HG03342 (cell line): Measurements from ENCODE around the gene TCFL5.

ENCODE experiments used
- ATAC-seq: cut with Tn5 transposase; IDR thresholded peaks from one replicate; pipeline ENCODE4 v1.9.1; 2021; ENCODE audit warnings: mild to moderate bottlenecking, moderate library complexity; ENCODE audit not compliant: unreplicated experiment

Gene TCFL5

DNA sequence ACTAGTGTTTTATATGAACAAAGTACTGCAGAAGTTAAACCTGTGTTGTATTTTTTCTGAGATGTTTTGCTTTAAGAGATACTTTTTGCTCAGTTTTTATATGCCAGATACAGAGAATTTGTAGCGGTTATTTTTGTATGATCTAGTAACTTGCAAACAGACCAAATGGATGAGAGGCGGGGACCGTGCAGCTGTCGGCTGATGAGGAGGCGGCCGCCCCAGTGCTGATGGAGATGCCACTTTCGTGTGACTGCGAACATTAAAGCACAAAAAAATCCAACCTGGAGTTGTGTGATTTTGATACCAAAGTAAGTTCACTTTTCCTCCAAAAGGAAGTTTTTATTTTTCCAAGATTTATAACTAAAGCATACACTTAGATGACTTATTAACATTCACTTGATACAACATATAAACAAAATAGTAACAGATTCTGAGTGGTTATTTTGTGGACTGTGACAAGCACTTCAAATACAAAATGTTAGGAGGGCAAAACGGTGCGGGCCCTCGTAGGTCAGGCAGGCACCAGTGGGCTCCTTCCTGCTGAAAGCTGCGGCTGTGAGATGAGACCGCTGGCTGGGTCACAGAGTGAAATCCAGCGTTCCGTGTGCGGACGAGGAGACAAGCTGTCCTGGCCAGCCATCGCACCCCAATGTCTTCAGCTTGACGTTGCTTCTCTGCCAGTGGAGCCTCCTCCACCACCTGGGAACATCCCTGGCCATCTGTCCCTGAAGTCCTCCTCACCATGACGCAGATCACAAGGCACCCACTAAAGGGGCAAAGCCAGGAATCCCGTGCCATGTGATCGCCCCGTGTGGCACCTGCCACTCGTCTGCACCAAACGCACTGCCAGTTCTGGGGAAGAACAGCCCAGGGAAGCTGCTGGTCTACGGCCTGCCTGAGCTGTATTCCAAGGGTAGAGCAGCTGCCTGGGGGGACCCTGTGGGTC lies 61.0 kb downstream of the TCFL5 start:
- ATAC-seq: no peak

- ATAC-seq: no peak
Measured at GRCh38 chr20:62799873-62800272, 61.7 kb downstream of the TCFL5 start.

- no peak for ATAC-seq
Measured at GRCh38 chr20:62799459-62799858, 62.2 kb downstream of the TCFL5 start.

DNA sequence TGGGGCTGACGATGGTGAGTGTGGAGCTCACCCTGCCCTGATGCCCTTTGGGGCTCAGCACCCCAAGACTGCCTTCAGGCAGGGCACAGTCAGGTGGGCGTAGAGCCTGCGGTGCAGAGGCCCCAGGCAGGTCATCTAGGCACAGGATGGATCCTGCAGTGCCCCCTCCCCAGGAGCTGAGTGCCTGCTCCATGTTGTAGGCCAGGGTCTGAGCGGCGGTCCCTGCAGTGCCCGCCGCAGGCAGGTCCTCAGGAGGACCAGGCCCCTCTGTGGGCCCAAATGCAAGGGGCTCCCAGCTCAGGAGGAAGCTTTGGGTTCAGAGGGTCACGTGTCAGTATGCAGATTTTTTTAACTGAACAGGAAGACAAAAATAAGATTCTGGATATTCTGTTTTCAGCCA lies 62.6 kb downstream of the TCFL5 start:
- no peak for ATAC-seq

GRCh38 chr20:62797671-62798532 lies 63.7 kb downstream of the TCFL5 start:
- no peak for ATAC-seq

GRCh38 chr20:62796699-62797491 lies 64.7 kb downstream of the TCFL5 start:
- no peak for ATAC-seq

DNA sequence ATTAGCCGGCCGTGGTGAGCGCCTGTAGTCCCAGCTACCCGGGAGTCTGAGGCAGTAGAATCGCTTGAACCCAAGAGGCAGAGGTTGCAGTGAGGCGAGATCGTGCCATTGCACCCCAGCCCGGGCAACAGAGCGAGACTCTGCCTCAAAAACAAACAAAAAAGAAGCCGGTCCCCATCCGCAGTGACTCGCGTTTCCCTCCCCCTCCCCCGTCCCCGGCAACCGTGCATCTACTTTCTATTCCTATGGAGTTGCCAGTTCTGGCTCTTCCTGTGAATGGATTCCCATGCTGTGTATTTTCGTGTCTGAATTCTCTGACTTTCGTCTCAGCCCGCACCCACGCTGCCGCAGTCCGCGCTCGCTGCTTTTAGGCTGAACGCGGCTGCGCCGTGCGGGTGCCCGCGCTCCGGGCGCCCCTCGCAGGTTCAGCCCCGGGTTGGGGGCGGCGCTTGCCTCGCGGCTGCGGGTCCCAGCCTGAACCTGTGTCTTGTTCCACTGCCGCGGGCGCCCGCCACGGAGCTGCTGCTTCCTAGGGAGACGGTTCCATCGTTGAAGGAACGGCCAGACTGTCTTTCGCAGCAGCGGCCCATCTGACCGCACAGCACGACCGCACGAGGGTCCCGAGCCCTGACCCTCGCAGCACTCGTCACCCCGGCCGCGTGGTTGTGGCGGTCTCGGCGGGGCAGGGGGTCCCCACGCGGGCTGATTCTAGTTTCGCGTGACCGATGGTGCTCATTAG lies 66.4 kb downstream of the TCFL5 start:
- no peak for ATAC-seq

- peak; percentile 62 for ATAC-seq
Measured at GRCh38 chr20:62794007-62794724, 67.5 kb downstream of the TCFL5 start.

DNA sequence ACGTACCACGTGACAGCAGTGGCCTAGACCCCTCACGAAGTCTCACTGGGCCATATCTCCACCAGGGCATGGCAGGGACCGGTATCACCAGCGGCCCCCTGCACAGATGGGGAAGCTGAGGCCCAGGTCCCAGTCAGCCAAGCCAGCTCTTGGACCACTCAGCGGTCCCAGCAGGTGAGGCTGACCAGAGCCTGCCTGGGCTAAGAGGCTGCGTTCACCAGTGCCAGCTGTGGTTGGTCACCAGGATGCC lies 67.9 kb downstream of the TCFL5 start:
- ATAC-seq: no peak

DNA sequence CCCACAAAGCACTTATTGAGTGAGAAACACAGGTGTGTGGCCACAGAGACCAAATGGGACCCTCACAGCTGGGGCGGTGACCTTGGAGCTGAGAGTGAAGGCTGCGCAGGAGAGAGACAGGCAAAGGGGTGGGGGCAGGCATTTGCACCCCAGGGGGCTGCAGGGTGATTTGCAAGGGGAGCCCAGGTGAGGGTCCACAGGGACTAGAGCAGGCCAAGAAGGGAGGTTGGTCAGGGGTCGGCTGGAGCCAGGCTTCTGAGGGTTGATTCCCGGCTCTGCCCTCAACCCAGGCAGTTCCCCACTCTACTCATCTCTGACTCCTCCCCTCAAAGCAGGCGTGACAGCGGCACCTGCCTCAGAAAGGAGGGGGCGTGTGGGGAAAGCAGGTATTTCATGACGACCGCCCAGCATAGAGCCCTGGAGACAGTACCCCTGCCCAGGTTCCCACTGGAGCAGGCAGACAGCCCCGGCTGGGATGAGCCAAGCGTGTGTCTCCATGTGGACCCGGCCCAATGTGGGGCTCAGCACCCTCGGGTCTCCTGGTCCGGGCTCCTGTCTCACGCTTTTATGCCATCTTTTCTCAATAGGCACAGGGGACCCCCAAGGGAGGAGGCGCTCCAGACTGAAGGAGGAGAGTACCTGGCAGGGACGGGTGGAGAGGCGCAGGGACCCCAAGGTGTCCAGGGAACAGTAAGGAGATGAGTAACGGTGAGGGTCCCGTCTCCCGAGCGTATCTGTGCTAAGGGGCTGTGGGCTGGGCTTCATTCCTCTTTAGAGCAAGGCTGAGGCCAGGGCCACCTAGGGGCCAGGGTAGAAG lies 68.5 kb downstream of the TCFL5 start:
- ATAC-seq: no peak

DNA sequence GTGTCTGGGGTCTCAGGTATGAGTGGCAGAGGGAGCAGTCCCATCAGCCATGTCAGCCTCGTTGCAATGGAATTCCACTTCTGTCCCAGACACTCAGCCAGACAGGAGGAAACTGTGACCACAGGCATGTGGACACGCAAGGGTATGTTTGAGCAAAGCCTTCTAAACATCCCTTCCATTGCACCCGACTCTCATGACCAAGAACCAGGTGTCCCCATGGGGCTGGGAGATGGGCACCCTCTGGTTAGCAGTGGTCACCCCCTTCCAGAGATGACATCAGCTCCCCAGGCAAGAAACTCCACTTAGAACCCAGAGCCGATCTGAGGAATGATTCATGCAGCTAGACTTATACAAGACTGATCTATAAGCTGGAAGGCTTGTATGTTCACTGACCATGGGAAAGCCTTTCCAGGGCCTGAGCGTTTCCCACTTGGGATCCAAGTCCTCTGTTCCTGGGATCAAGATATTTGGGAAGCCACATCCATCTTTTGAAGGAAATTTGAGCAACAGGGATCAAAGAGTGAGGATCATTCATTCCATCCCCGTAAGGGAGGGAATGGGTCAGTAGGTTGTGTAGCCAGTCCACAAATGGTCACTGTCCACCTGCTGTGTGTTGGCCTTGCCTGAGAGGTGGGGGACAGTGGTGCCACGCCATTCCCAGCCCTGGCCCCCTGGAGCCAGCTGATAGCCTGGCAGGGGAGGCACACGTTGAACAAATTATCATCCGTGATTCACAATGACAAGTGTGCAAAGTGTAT lies 69.3 kb downstream of the TCFL5 start:
- ATAC-seq: no peak

- ATAC-seq: no peak
Measured at GRCh38 chr20:62791301-62792181, 70.1 kb downstream of the TCFL5 start.
